Lower lobe of right lung (tissue), 2 donors: ENCODE data around the gene SEMA7A. TPM values are rescaled to one million over a fixed set of nuclear protein-coding genes. Genes with fewer than 3 reads are reported as not detected.

ENCODE experiments used
- ATAC-seq, 2 donors: fragments of 200-7000 bp; cut with Tn5 transposase; one replicate each; pipeline ENCODE4 v1.9.1; 2020 to 2022; ENCODE audit warnings: mild to moderate bottlenecking in 2 of 2, moderate library complexity in 2 of 2
- DNase-seq: peaks from one replicate; pipeline ENCODE4 v3.0.0-alpha.2; 2020
- H3K27ac ChIP-seq: fragments of 200-600 bp; one replicate; pipeline ENCODE4 v1.8.0; 2022
- H3K27me3 ChIP-seq: fragments of 200-600 bp; one replicate; pipeline ENCODE4 v1.8.0; 2022; ENCODE audit warnings: low read depth
- H3K36me3 ChIP-seq: fragments of 200-600 bp; one replicate; pipeline ENCODE4 v1.8.0; 2022; ENCODE audit warnings: mild to moderate bottlenecking
- H3K4me1 ChIP-seq: fragments of 200-600 bp; one replicate; pipeline ENCODE4 v1.8.0; 2022
- H3K4me3 ChIP-seq: fragments of 200-600 bp; one replicate; pipeline ENCODE4 v1.8.0; 2022; ENCODE audit warnings: mild to moderate bottlenecking
- H3K9me3 ChIP-seq: fragments of 200-600 bp; one replicate; pipeline ENCODE4 v1.8.0; 2022
- intact Hi-C: fragments of 100-400 bp; cut with DNase I; formaldehyde crosslinking; loops from one replicate; pipeline ENCODE4 v1.11.0; 2022
- total RNA-seq: library from RNA; stranded (reverse); fragmentation: NEBNext Ultra II Directional; extraction: Animal tissue kit (Norgen Biotek cat#: 25700); gene quantifications from one replicate; pipeline ENCODE4 v1.2.1, GENCODE V29; 2021
- TF ChIP-seq, protein P1 (sequence below): fragments of 200-600 bp; IDR thresholded peaks from one replicate; pipeline ENCODE4 v1.8.0; 2022; ENCODE audit warnings: antibody characterized with exemption, mild to moderate bottlenecking
- donor health status: DM: no; HTN: yes; CAD: no; lungs with severe emphysema.

The SEMA7A gene
- total RNA-seq, 1 donor from 2014 or later = 4.6 TPM

DNA sequence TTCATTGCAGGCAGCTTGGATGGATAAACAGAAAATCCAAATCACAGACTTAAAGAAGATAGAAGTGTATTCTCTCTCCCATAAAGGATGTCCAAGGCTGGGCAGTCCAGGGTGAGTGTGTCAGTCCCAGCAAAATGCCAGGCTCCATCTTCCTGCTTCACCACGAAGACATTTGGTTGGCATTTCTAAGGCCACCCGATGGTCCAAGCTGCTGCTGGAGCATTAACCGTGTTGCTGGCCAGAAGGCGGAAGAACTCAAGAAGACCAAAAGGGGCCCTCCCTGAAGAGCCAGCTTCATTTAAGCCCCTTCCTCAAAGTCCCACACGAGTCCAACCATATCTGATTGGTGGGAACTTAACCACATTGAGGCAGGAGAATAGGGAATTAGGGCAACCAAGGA, 63.3 kb downstream of the SEMA7A start:
- peaks cover 28% of the 10 kb centered on the region for H3K27me3 ChIP-seq
- no peaks in the 10 kb centered on the region for H3K9me3 ChIP-seq
- intact Hi-C loops = no loop called here
- DNase-seq (no peak), ATAC-seq (no peak)
- H3K27ac ChIP-seq = no peak overlapping the region
- no peak overlapping the region for H3K4me3 ChIP-seq
- H3K36me3 ChIP-seq = no peaks in the 10 kb centered on the region
- peaks cover 29% of the 10 kb centered on the region for H3K4me1 ChIP-seq
- TF ChIP-seq, protein P1, sequence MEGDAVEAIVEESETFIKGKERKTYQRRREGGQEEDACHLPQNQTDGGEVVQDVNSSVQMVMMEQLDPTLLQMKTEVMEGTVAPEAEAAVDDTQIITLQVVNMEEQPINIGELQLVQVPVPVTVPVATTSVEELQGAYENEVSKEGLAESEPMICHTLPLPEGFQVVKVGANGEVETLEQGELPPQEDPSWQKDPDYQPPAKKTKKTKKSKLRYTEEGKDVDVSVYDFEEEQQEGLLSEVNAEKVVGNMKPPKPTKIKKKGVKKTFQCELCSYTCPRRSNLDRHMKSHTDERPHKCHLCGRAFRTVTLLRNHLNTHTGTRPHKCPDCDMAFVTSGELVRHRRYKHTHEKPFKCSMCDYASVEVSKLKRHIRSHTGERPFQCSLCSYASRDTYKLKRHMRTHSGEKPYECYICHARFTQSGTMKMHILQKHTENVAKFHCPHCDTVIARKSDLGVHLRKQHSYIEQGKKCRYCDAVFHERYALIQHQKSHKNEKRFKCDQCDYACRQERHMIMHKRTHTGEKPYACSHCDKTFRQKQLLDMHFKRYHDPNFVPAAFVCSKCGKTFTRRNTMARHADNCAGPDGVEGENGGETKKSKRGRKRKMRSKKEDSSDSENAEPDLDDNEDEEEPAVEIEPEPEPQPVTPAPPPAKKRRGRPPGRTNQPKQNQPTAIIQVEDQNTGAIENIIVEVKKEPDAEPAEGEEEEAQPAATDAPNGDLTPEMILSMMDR = no peak

- ATAC-seq (no peak), DNase-seq (no peak)
- Histone ChIP-seq H3K4me3 (no peak overlapping the region), H3K4me1 (peaks cover 27% of the 10 kb centered on the region), H3K36me3 (no peaks in the 10 kb centered on the region), H3K27me3 (peaks cover 35% of the 10 kb centered on the region), H3K27ac (no peak overlapping the region), H3K9me3 (no peaks in the 10 kb centered on the region)
- intact Hi-C loops = no loop called here
- TF ChIP-seq, protein P1 = no peak
These were observed 64.0 kb downstream of the SEMA7A start for GRCh38 chr15:74369756-74370155.

DNA sequence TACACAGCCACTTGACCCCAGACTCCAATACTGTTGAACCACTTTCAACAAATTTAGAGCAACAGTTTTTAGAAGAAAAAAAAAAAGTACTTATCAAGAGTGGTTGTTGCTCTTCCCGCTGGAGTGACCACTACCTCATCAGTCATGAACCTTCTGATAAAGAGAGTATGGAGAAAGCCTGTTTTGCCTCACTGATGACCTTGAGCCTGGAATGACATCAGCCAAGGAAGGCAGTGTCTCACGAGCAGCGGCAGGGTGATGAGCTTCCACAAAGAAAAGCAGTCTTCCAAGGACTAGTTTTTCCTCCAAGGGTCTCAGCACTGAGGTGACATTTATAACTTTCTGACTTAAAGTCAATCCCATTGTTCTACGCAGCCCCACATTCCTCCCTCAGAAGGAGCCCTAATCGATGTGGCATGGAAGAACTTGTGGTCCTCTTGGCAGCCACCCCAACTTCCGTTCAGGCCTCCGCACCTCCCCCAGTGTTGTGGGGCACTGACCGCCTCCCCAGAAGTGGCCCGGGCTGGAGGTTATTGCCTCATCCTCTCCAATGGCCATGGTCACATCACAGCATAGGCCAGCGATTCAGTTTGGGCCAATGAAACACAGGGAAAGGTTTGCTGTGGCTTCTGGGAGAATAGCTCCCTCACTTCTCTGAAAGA, 64.5 kb downstream of the SEMA7A start:
- TF ChIP-seq, protein P1 = no peak
- Histone ChIP-seq H3K36me3 (no peaks in the 10 kb centered on the region), H3K27ac (no peak overlapping the region), H3K4me1 (peaks cover 21% of the 10 kb centered on the region), H3K4me3 (no peak overlapping the region), H3K9me3 (no peaks in the 10 kb centered on the region), H3K27me3 (peaks cover 36% of the 10 kb centered on the region)
- ATAC-seq = no peak
- no peak for DNase-seq
- intact Hi-C loops = no loop called here

DNA sequence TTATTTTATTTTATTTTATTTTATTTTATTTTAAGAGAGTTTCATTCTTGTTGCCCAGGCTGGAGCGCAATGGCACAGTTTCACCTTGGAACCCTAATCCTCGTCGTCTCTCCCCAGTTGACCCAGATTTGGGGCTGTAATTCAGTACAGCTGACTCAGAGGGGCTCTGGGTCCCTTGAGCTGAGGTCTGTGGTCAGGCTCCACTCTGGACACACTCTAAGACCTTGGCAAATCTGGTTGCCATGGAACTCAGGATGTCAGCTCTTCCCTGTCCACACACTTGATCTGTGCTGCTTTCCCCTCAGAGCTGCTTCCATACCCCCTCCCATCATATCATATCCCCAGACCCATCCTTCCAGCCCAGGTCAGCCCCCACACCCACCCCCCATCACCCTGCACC, 65.6 kb downstream of the SEMA7A start:
- Histone ChIP-seq H3K36me3 (no peaks in the 10 kb centered on the region), H3K9me3 (no peaks in the 10 kb centered on the region), H3K4me3 (no peak overlapping the region), H3K27ac (no peak overlapping the region), H3K27me3 (peaks cover 33% of the 10 kb centered on the region), H3K4me1 (peaks cover 13% of the 10 kb centered on the region)
- intact Hi-C loops = no loop called here
- DNase-seq (no peak), ATAC-seq (no peak)
- TF ChIP-seq, protein P1 = no peak

GRCh38 chr15:74367296-74367854, 66.4 kb downstream of the SEMA7A start, which contains the start of gene CYP11A1:
Gene CYP11A1, minus strand, starts transcription at chr15:74367646. Its CDS starts 61 bp downstream, at chr15:74367585.
- Histone ChIP-seq H3K4me1 (peaks cover 13% of the 10 kb centered on the region), H3K36me3 (no peaks in the 10 kb centered on the region)
- TF ChIP-seq, protein P1 = no peak

More at GRCh38 chr15:74367296-74367854, 66.4 kb downstream of the SEMA7A start, which contains the start of gene CYP11A1:
- intact Hi-C loops = no loop called here
- Histone ChIP-seq H3K27me3 (peaks cover 31% of the 10 kb centered on the region), H3K4me3 (no peak within 1 kb of the TSS), H3K27ac (no peak within 1 kb of the TSS), H3K9me3 (no peaks in the 10 kb centered on the region)
- ATAC-seq = no peak
- no peak for DNase-seq
